ENCODE data around the gene RNF11. TPM values are rescaled to one million over a fixed set of nuclear protein-coding genes. Genes with fewer than 3 reads are reported as not detected.

RNF11 gene
- total and polyA plus RNA-seq, 2 of the 8 experiments (the other 6 are each of a cell fraction or from before 2014, with no cell fraction given): 49.6 to 54.2 TPM

- TF ChIP-seq PHF8 (conservative IDR thresholded peaks at IDR 0.05; ENCODE audit: low read depth, low read length): no peak
- TF ChIP-seq ATF3 (IDR thresholded peaks at IDR 0.05; ENCODE audit: insufficient read depth, low read depth, low read length): no peak
- no peak for TF ChIP-seq TCF12 (IDR thresholded peaks at IDR 0.05; ENCODE audit: low read depth, low read length)
These were observed 67.2 kb downstream of the RNF11 start (continued) for GRCh38 chr1:51303315-51303714.
